ENCODE results near the gene ABHD12. TPM values are rescaled to one million over a fixed set of nuclear protein-coding genes. Genes with fewer than 3 reads are reported as not detected.

The ABHD12 gene
- total RNA-seq, 1 donor from 2014 or later: 51.3 TPM

GRCh38 chr20:25303292-25304024, 87.2 kb downstream of the ABHD12 start:
- Mint-ChIP-seq H3K27me3 (ENCODE audit: low read depth) (no peaks in the 10 kb centered on the region), H3K4me1 (no peaks in the 10 kb centered on the region), H3K9me3 (no peaks in the 10 kb centered on the region), H3K4me3 (no peak overlapping the region), H3K27ac (ENCODE audit: unreplicated experiment) (no peak overlapping the region), H3K36me3 (ENCODE audit: low read depth) (peaks cover 2% of the 10 kb centered on the region)
- DNase-seq (ENCODE audit: low read depth, low spot score): no peak
- no peak for TF ChIP-seq CTCF (conservative IDR thresholded peaks at IDR 0.05)

- no peak overlapping the region for H3K4me3 Mint-ChIP-seq
- H3K36me3 Mint-ChIP-seq (ENCODE audit: low read depth): peaks cover 2% of the 10 kb centered on the region
- no peaks in the 10 kb centered on the region for H3K27me3 Mint-ChIP-seq (ENCODE audit: low read depth)
- DNase-seq (ENCODE audit: low read depth, low spot score): no peak
- no peak for TF ChIP-seq CTCF (conservative IDR thresholded peaks at IDR 0.05)
- no peak overlapping the region for H3K27ac Mint-ChIP-seq (ENCODE audit: unreplicated experiment)
- no peaks in the 10 kb centered on the region for H3K4me1 Mint-ChIP-seq
- H3K9me3 Mint-ChIP-seq: no peaks in the 10 kb centered on the region
Measured at GRCh38 chr20:25302596-25302995, 88.0 kb downstream of the ABHD12 start.

GRCh38 chr20:25301357-25301920, 89.2 kb downstream of the ABHD12 start:
- no peaks in the 10 kb centered on the region for H3K4me1 Mint-ChIP-seq
- peak overlapping the region; percentile 71 for H3K27ac Mint-ChIP-seq (ENCODE audit: unreplicated experiment)
- no peaks in the 10 kb centered on the region for H3K9me3 Mint-ChIP-seq
- DNase-seq (ENCODE audit: low read depth, low spot score): no peak
- H3K4me3 Mint-ChIP-seq: peak overlapping the region; percentile 49
- H3K27me3 Mint-ChIP-seq (ENCODE audit: low read depth): no peaks in the 10 kb centered on the region
- peaks cover 2% of the 10 kb centered on the region for H3K36me3 Mint-ChIP-seq (ENCODE audit: low read depth)
- TF ChIP-seq CTCF (conservative IDR thresholded peaks at IDR 0.05): no peak

- no peak for DNase-seq (ENCODE audit: low read depth, low spot score)
- no peaks in the 10 kb centered on the region for H3K36me3 Mint-ChIP-seq (ENCODE audit: low read depth)
- no peak for TF ChIP-seq CTCF (conservative IDR thresholded peaks at IDR 0.05)
- peak overlapping the region; percentile 49 for H3K4me3 Mint-ChIP-seq
- H3K27ac Mint-ChIP-seq (ENCODE audit: unreplicated experiment): no peak overlapping the region
- H3K27me3 Mint-ChIP-seq (ENCODE audit: low read depth): no peaks in the 10 kb centered on the region
- H3K9me3 Mint-ChIP-seq: no peaks in the 10 kb centered on the region
- no peaks in the 10 kb centered on the region for H3K4me1 Mint-ChIP-seq
Measured at GRCh38 chr20:25300496-25301170, 90.0 kb downstream of the ABHD12 start.

GRCh38 chr20:25299806-25300205, 90.8 kb downstream of the ABHD12 start:
- no peak for DNase-seq (ENCODE audit: low read depth, low spot score)
- TF ChIP-seq CTCF (conservative IDR thresholded peaks at IDR 0.05): no peak
- Mint-ChIP-seq H3K4me3 (peak overlapping the region; percentile 57), H3K9me3 (no peaks in the 10 kb centered on the region), H3K27me3 (ENCODE audit: low read depth) (no peaks in the 10 kb centered on the region), H3K4me1 (peaks cover 2% of the 10 kb centered on the region), H3K27ac (ENCODE audit: unreplicated experiment) (no peak overlapping the region), H3K36me3 (ENCODE audit: low read depth) (no peaks in the 10 kb centered on the region)
